ENCODE data around the gene TNRC18. TPM values are rescaled to one million over a fixed set of nuclear protein-coding genes. Genes with fewer than 3 reads are reported as not detected.

Gene TNRC18
- total RNA-seq, 1 donor from 2014 or later, result 95.4 TPM

- DNase-seq (ENCODE audit: low spot score), result no peak
- peak overlapping the region; percentile 97 for H3K4me3 Mint-ChIP-seq (ENCODE audit: unreplicated experiment)
- no peak for TF ChIP-seq CTCF (IDR thresholded peaks at IDR 0.05)
- no peaks in the 10 kb centered on the region for H3K36me3 Mint-ChIP-seq (ENCODE audit: low read depth)
- no peaks in the 10 kb centered on the region for H3K9me3 Mint-ChIP-seq (ENCODE audit: low read depth)
- peaks cover 15% of the 10 kb centered on the region for H3K4me1 Mint-ChIP-seq (ENCODE audit: low read depth)
- peak overlapping the region; percentile 100 for H3K27ac Mint-ChIP-seq (ENCODE audit: unreplicated experiment)
- no peaks in the 10 kb centered on the region for H3K27me3 Mint-ChIP-seq (ENCODE audit: low read depth)
Observed at GRCh38 chr7:5425507-5426225, 2.0 kb upstream of the TNRC18 start.

- DNase-seq (ENCODE audit: low spot score), result no peak
- H3K4me1 Mint-ChIP-seq (ENCODE audit: low read depth), result peaks cover 9% of the 10 kb centered on the region
- no peaks in the 10 kb centered on the region for H3K27me3 Mint-ChIP-seq (ENCODE audit: low read depth)
- peak overlapping the region; percentile 97 for H3K4me3 Mint-ChIP-seq (ENCODE audit: unreplicated experiment)
- H3K27ac Mint-ChIP-seq (ENCODE audit: unreplicated experiment), result peak overlapping the region; percentile 100
- peaks cover 3% of the 10 kb centered on the region for H3K36me3 Mint-ChIP-seq (ENCODE audit: low read depth)
- TF ChIP-seq CTCF (IDR thresholded peaks at IDR 0.05), result peak; percentile 26
- H3K9me3 Mint-ChIP-seq (ENCODE audit: low read depth), result no peaks in the 10 kb centered on the region
Observed at GRCh38 chr7:5424749-5425506, 1.3 kb upstream of the TNRC18 start.

- H3K4me1 Mint-ChIP-seq (ENCODE audit: low read depth), result peaks cover 6% of the 10 kb centered on the region
- no peaks in the 10 kb centered on the region for H3K9me3 Mint-ChIP-seq (ENCODE audit: low read depth)
Observed at GRCh38 chr7:5423976-5424748, 528 bp upstream of the TNRC18 start.

GRCh38 chr7:5422396-5423305, 983 bp downstream of the TNRC18 start:
- DNase-seq (ENCODE audit: low spot score), result no peak
- Mint-ChIP-seq H3K4me1 (ENCODE audit: low read depth) (peaks cover 17% of the 10 kb centered on the region), H3K27ac (ENCODE audit: unreplicated experiment) (peak overlapping the region; percentile 98), H3K4me3 (ENCODE audit: unreplicated experiment) (peak overlapping the region; percentile 88), H3K9me3 (ENCODE audit: low read depth) (no peaks in the 10 kb centered on the region), H3K36me3 (ENCODE audit: low read depth) (peaks cover 4% of the 10 kb centered on the region), H3K27me3 (ENCODE audit: low read depth) (no peaks in the 10 kb centered on the region)
- peak; percentile 55 for TF ChIP-seq CTCF (IDR thresholded peaks at IDR 0.05)

More at GRCh38 chr7:5423976-5424748, 528 bp upstream of the TNRC18 start:
- TF ChIP-seq CTCF (IDR thresholded peaks at IDR 0.05), result no peak
- Mint-ChIP-seq H3K27ac (ENCODE audit: unreplicated experiment) (peak overlapping the region; percentile 98), H3K36me3 (ENCODE audit: low read depth) (peaks cover 3% of the 10 kb centered on the region), H3K4me3 (ENCODE audit: unreplicated experiment) (peak overlapping the region; percentile 97), H3K27me3 (ENCODE audit: low read depth) (no peaks in the 10 kb centered on the region)
- no peak for DNase-seq (ENCODE audit: low spot score)
